BLaER1 (cell line): ENCODE data around the gene CNOT11.

Source experiments
- H3K27ac ChIP-seq: shearing (Covaris generic); formaldehyde crosslinking; 2 replicates; pipeline ENCODE4 v1.8.1; 2022
- H3K27me3 ChIP-seq: shearing (Covaris generic); formaldehyde crosslinking; 2 replicates; pipeline ENCODE4 v1.8.1; 2022
- H3K36me3 ChIP-seq: shearing (Covaris generic); formaldehyde crosslinking; 2 replicates; pipeline ENCODE4 v1.8.1; 2022
- H3K4me1 ChIP-seq: shearing (Covaris generic); formaldehyde crosslinking; 2 replicates; pipeline ENCODE4 v1.8.1; 2022
- H3K4me2 ChIP-seq: shearing (Covaris generic); formaldehyde crosslinking; 2 replicates; pipeline ENCODE4 v1.8.1; 2022
- H3K4me3 ChIP-seq: shearing (Covaris generic); formaldehyde crosslinking; 2 replicates; pipeline ENCODE4 v1.8.1; 2022
- H3K9ac ChIP-seq: shearing (Covaris generic); formaldehyde crosslinking; 2 replicates; pipeline ENCODE4 v1.8.1; 2022
- H3K9me3 ChIP-seq: shearing (Covaris generic); formaldehyde crosslinking; 2 replicates; pipeline ENCODE4 v1.8.1; 2022
- H4K20me1 ChIP-seq: shearing (Covaris generic); formaldehyde crosslinking; 2 replicates; pipeline ENCODE4 v1.8.1; 2022
- Cebpa-rat ChIP-seq: shearing (Covaris generic); IDR thresholded peaks from 2 replicates; pipeline ENCODE4 v1.8.1; 2022

The CNOT11 gene

GRCh38 chr2:101297383-101297782 lies 44.7 kb downstream of the CNOT11 start:
- Histone ChIP-seq H3K36me3 (peaks cover 69% of the 10 kb centered on the region), H3K27ac (no peak overlapping the region), H3K9ac (no peak overlapping the region), H3K27me3 (no peaks in the 10 kb centered on the region), H3K4me3 (no peak overlapping the region), H3K9me3 (no peaks in the 10 kb centered on the region), H4K20me1 (peaks cover 98% of the 10 kb centered on the region), H3K4me1 (peaks cover 23% of the 10 kb centered on the region), H3K4me2 (peak overlapping the region; percentile 11; the same call in 1 of the 2 replicates)
- TF ChIP-seq Cebpa-rat, result no peak

GRCh38 chr2:101299604-101300003 lies 46.9 kb downstream of the CNOT11 start:
- no peak overlapping the region for H3K4me2 ChIP-seq
- H4K20me1 ChIP-seq, result peaks cover 100% of the 10 kb centered on the region

GRCh38 chr2:101300164-101300563 lies 47.5 kb downstream of the CNOT11 start:
- H3K9me3 ChIP-seq, result no peaks in the 10 kb centered on the region
- H3K4me2 ChIP-seq, result no peak overlapping the region
- peaks cover 64% of the 10 kb centered on the region for H3K36me3 ChIP-seq
- H3K4me1 ChIP-seq, result peaks cover 37% of the 10 kb centered on the region
- no peak overlapping the region for H3K27ac ChIP-seq
- H3K9ac ChIP-seq, result no peak overlapping the region
- H4K20me1 ChIP-seq, result peaks cover 100% of the 10 kb centered on the region
- H3K27me3 ChIP-seq, result no peaks in the 10 kb centered on the region
- H3K4me3 ChIP-seq, result no peak overlapping the region
- no peak for TF ChIP-seq Cebpa-rat

More at GRCh38 chr2:101299604-101300003, 46.9 kb downstream of the CNOT11 start:
- Histone ChIP-seq H3K9ac (no peak overlapping the region), H3K9me3 (no peaks in the 10 kb centered on the region), H3K27ac (no peak overlapping the region), H3K27me3 (no peaks in the 10 kb centered on the region), H3K4me3 (no peak overlapping the region), H3K4me1 (peaks cover 31% of the 10 kb centered on the region), H3K36me3 (peaks cover 66% of the 10 kb centered on the region)
- TF ChIP-seq Cebpa-rat, result no peak

- Histone ChIP-seq H3K9ac (no peak overlapping the region), H3K36me3 (peaks cover 63% of the 10 kb centered on the region), H3K27ac (no peak overlapping the region), H3K27me3 (no peaks in the 10 kb centered on the region), H3K9me3 (no peaks in the 10 kb centered on the region), H3K4me1 (peaks cover 44% of the 10 kb centered on the region), H3K4me2 (no peak overlapping the region), H3K4me3 (no peak overlapping the region), H4K20me1 (peaks cover 100% of the 10 kb centered on the region)
- no peak for TF ChIP-seq Cebpa-rat
These were observed 48.1 kb downstream of the CNOT11 start for GRCh38 chr2:101300836-101301235.

GRCh38 chr2:101302016-101302415 lies 49.3 kb downstream of the CNOT11 start:
- Histone ChIP-seq H3K36me3 (peaks cover 70% of the 10 kb centered on the region), H3K27ac (no peak overlapping the region), H3K9me3 (no peaks in the 10 kb centered on the region), H4K20me1 (peaks cover 100% of the 10 kb centered on the region), H3K9ac (no peak overlapping the region), H3K4me2 (no peak overlapping the region), H3K4me1 (peaks cover 53% of the 10 kb centered on the region), H3K4me3 (no peak overlapping the region), H3K27me3 (no peaks in the 10 kb centered on the region)
- TF ChIP-seq Cebpa-rat, result no peak

- Histone ChIP-seq H3K27ac (no peak overlapping the region), H3K9ac (no peak overlapping the region), H3K4me2 (peak overlapping the region; percentile 98; the same call in 1 of the 2 replicates), H4K20me1 (peaks cover 92% of the 10 kb centered on the region), H3K9me3 (no peaks in the 10 kb centered on the region), H3K36me3 (peaks cover 61% of the 10 kb centered on the region), H3K27me3 (no peaks in the 10 kb centered on the region), H3K4me3 (no peak overlapping the region), H3K4me1 (peaks cover 47% of the 10 kb centered on the region)
- no peak for TF ChIP-seq Cebpa-rat
These were observed 51.0 kb downstream of the CNOT11 start for GRCh38 chr2:101303688-101304087.

GRCh38 chr2:101305035-101305434 lies 52.3 kb downstream of the CNOT11 start:
- H4K20me1 ChIP-seq, result peaks cover 79% of the 10 kb centered on the region
- no peak for TF ChIP-seq Cebpa-rat
- H3K4me2 ChIP-seq, result peak overlapping the region; percentile 98
- peaks cover 47% of the 10 kb centered on the region for H3K36me3 ChIP-seq
- H3K27ac ChIP-seq, result no peak overlapping the region
- H3K9me3 ChIP-seq, result no peaks in the 10 kb centered on the region
- H3K27me3 ChIP-seq, result no peaks in the 10 kb centered on the region
- H3K9ac ChIP-seq, result 0 out of 2 replicates have a peak overlapping the region, but pooled peaks have one; percentile 16
- H3K4me3 ChIP-seq, result no peak overlapping the region
- H3K4me1 ChIP-seq, result peaks cover 56% of the 10 kb centered on the region

GRCh38 chr2:101305492-101306078 lies 52.9 kb downstream of the CNOT11 start:
- Histone ChIP-seq H3K9me3 (no peaks in the 10 kb centered on the region), H3K4me3 (0 out of 2 replicates have a peak overlapping the region, but pooled peaks have one; percentile 97), H3K27ac (no peak overlapping the region), H3K4me1 (peaks cover 52% of the 10 kb centered on the region), H3K4me2 (peak overlapping the region; percentile 98), H3K27me3 (no peaks in the 10 kb centered on the region), H4K20me1 (peaks cover 73% of the 10 kb centered on the region), H3K36me3 (peaks cover 44% of the 10 kb centered on the region), H3K9ac (0 out of 2 replicates have a peak overlapping the region, but pooled peaks have one; percentile 98)
- TF ChIP-seq Cebpa-rat, result no peak

- H3K4me1 ChIP-seq, result peaks cover 49% of the 10 kb centered on the region
These were observed 53.7 kb downstream of the CNOT11 start for GRCh38 chr2:101306410-101306809.

GRCh38 chr2:101307503-101307902 lies 54.8 kb downstream of the CNOT11 start:
- Histone ChIP-seq H3K9me3 (no peaks in the 10 kb centered on the region), H3K27ac (peak overlapping the region; percentile 98), H3K27me3 (no peaks in the 10 kb centered on the region)

More at GRCh38 chr2:101306410-101306809, 53.7 kb downstream of the CNOT11 start:
- Histone ChIP-seq H3K9me3 (no peaks in the 10 kb centered on the region), H3K4me2 (peak overlapping the region; percentile 98), H3K9ac (peak overlapping the region; percentile 98), H3K27me3 (no peaks in the 10 kb centered on the region), H4K20me1 (peaks cover 65% of the 10 kb centered on the region), H3K4me3 (peak overlapping the region; percentile 97), H3K36me3 (peaks cover 36% of the 10 kb centered on the region), H3K27ac (peak overlapping the region; percentile 98; the same call in 1 of the 2 replicates)
- TF ChIP-seq Cebpa-rat, result no peak

More at GRCh38 chr2:101307503-101307902, 54.8 kb downstream of the CNOT11 start:
- peak overlapping the region; percentile 97 for H3K4me3 ChIP-seq
- no peak for TF ChIP-seq Cebpa-rat
- peaks cover 52% of the 10 kb centered on the region for H3K4me1 ChIP-seq
- H3K4me2 ChIP-seq, result peak overlapping the region; percentile 98
- H3K36me3 ChIP-seq, result peaks cover 33% of the 10 kb centered on the region
- H4K20me1 ChIP-seq, result peaks cover 54% of the 10 kb centered on the region
- peak overlapping the region; percentile 98 for H3K9ac ChIP-seq
